Stimulated activated CD8-positive, alpha-beta memory T cell treated with anti-CD3 and anti-CD28 coated beads, Interleukin-4, amount 100 ng/mL, for 24 hours (primary cell): ENCODE measurements around the gene RASGRP4.
"Not testable (repeated sequence)": the region's sequence is repeated elsewhere in the genome, so short reads cannot be mapped to it uniquely, and the experiment has no call there.

Experiments
- DNase-seq: peaks from one replicate; pipeline ENCODE4 v3.0.0-alpha.2; 2020; ENCODE audit warnings: low read depth

The RASGRP4 gene, protein sequence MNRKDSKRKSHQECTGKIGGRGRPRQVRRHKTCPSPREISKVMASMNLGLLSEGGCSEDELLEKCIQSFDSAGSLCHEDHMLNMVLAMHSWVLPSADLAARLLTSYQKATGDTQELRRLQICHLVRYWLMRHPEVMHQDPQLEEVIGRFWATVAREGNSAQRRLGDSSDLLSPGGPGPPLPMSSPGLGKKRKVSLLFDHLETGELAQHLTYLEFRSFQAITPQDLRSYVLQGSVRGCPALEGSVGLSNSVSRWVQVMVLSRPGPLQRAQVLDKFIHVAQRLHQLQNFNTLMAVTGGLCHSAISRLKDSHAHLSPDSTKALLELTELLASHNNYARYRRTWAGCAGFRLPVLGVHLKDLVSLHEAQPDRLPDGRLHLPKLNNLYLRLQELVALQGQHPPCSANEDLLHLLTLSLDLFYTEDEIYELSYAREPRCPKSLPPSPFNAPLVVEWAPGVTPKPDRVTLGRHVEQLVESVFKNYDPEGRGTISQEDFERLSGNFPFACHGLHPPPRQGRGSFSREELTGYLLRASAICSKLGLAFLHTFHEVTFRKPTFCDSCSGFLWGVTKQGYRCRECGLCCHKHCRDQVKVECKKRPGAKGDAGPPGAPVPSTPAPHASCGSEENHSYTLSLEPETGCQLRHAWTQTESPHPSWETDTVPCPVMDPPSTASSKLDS

GRCh38 chr19:38425810-38426466, at the start of gene RASGRP4:
TSS of gene RASGRP4 (minus strand) at chr19:38426219. CDS start at chr19:38426091, 128 bp downstream.
- peak; percentile 8 for DNase-seq

GRCh38 chr19:38475176-38475575, 49.2 kb upstream of the RASGRP4 start:
- no peak for DNase-seq

DNA sequence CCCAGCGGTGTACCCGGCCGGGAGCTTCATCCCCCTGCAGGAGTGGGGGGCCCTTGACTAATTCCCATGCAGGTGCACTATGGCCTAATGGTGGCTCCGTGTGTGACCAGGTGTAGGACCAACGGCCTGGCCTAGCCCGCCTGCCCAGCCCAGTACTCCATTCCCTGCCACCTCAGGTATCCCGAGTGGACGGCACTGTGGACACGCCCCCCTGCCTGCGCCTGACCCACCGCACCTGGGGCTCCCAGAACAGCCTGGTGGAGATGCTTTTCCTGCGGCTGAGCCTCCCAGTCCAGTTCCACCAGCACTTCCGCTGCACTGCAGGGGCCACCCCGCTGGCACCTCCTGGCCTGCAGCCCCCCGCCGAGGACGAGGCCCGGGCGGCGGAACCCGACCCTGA, 47.2 kb upstream of the RASGRP4 start:
- no peak for DNase-seq

GRCh38 chr19:38472725-38473124, 46.7 kb upstream of the RASGRP4 start:
- not testable (repeated sequence) for DNase-seq

- no peak for DNase-seq
Measured at GRCh38 chr19:38470788-38471480, 44.9 kb upstream of the RASGRP4 start.

GRCh38 chr19:38469151-38469550, 43.1 kb upstream of the RASGRP4 start:
- no peak for DNase-seq

GRCh38 chr19:38467541-38468525, 41.8 kb upstream of the RASGRP4 start:
- no peak for DNase-seq

DNA sequence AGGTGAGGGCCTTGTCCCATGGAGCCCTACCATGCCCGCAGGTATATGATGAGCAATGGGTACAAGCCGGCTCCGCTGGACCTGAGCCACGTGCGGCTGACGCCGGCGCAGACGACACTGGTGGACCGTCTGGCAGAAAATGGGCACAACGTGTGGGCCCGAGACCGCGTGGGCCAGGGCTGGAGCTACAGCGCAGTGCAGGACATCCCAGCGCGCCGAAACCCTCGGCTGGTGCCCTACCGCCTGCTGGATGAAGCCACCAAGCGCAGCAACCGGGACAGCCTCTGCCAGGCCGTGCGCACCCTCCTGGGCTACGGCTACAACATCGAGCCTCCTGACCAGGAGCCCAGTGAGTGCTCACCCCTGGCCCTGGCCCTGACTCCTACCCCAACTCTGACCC, 40.0 kb upstream of the RASGRP4 start:
- DNase-seq: no peak

GRCh38 chr19:38464421-38465082, 38.5 kb upstream of the RASGRP4 start:
- no peak for DNase-seq

DNA sequence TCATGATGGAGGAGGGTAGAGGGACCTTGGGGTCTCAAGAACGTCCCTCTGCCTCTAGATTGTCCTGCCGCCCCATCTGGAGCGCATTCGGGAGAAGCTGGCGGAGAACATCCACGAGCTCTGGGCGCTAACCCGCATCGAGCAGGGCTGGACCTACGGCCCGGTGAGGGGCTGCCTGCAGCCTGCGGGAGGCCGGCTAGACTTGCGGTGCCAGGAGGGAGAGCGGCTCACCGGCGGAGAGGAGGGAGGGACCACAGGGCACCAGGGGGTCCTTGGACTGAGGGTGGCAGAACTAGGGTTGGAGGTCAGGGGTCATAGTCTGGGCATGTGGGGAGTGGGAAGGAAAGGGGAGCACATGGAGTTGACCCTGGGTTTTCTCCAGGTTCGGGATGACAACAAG, 37.3 kb upstream of the RASGRP4 start:
- no peak for DNase-seq

- DNase-seq: no peak
Measured at GRCh38 chr19:38458991-38459390, 33.0 kb upstream of the RASGRP4 start.

- DNase-seq: no peak
Measured at GRCh38 chr19:38457690-38458405, 31.8 kb upstream of the RASGRP4 start.

DNA sequence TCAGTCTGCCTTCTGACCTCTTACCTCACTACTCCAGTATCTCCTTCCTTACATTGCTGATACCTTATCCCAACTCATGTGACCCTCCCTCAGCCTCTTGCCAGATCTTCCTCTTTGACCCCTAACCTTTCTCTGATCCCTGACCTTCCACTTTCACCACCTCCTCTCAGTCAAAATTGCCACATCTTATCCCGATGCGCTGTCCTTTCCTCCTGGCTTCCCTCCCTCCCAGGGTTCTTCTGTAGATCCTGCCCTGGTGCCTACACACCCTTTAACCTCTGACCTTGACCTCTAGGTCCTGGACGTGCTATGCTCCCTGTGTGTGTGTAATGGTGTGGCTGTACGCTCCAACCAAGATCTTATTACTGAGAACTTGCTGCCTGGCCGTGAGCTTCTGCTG, 31.2 kb upstream of the RASGRP4 start:
- DNase-seq: no peak

- DNase-seq: no peak
Measured at GRCh38 chr19:38455031-38455430, 29.0 kb upstream of the RASGRP4 start.

DNA sequence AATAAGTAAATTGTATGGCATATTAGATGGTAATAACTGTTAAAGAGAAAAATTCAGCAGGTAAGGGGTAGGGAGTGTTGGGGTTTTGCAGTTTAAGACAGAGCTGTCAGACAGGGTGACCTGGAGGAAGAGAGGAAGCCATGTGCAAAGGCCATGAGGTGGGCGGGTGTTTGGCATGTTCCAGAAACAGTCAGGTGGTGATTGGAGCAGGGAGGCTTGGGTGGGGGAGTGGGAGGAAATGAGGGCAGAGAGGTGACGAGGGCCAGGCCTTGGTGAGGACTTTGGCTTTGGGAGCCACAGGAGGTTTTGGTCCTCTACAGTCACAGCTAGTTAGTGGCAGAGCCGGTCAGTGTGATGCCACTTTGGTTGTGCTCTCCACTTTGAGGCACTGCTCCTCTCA, 27.6 kb upstream of the RASGRP4 start:
- no peak for DNase-seq

DNA sequence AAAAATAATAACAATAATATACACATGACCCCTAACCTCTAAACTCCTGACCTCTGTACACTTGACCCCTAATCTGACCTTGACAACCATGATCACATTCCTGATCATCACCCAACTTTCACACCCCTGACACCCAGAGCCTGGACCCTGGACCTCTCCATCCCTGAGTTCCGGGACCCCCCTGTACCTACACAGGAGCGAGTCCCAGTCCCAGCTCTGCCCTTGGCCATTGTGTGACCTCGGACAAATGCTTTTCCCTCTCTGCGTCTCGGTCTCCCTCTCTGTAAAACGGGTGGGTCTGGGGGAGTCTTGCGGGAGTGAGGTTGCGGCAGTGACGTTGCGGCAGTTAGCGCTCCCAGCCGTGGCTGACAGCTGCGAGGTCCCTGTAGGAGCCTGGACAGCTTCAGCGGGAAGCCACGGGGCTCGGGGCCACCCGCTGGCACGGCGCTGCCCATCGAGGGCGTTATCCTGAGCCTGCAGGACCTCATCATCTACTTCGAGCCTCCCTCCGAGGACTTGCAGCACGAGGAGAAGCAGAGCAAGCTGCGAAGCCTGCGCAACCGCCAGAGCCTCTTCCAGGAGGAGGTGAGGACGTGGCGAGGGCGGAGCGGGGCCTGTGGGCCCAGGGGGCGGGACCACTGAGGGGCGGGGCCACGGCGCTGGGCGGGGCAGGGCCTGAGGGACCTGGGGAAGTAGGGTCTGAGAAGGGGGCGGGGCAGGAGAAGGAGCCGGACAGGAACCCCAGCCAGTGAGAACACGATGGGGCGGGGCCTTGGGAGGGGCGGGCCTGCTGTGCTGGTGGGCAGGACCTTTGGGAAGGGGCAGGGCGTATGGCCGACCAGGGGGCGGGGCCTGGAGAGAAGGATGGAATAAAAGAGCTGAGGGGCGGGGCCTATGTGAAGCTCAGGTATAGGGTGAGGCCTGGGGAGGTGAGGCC, 26.7 kb upstream of the RASGRP4 start:
- DNase-seq: no peak

GRCh38 chr19:38451629-38452028, 25.6 kb upstream of the RASGRP4 start:
- no peak for DNase-seq

GRCh38 chr19:38451036-38451435, 25.0 kb upstream of the RASGRP4 start:
- no peak for DNase-seq

GRCh38 chr19:38449518-38449917, 23.5 kb upstream of the RASGRP4 start:
- no peak for DNase-seq
